ENCODE results near the gene NKX2-8.

NKX2-8 gene

DNA sequence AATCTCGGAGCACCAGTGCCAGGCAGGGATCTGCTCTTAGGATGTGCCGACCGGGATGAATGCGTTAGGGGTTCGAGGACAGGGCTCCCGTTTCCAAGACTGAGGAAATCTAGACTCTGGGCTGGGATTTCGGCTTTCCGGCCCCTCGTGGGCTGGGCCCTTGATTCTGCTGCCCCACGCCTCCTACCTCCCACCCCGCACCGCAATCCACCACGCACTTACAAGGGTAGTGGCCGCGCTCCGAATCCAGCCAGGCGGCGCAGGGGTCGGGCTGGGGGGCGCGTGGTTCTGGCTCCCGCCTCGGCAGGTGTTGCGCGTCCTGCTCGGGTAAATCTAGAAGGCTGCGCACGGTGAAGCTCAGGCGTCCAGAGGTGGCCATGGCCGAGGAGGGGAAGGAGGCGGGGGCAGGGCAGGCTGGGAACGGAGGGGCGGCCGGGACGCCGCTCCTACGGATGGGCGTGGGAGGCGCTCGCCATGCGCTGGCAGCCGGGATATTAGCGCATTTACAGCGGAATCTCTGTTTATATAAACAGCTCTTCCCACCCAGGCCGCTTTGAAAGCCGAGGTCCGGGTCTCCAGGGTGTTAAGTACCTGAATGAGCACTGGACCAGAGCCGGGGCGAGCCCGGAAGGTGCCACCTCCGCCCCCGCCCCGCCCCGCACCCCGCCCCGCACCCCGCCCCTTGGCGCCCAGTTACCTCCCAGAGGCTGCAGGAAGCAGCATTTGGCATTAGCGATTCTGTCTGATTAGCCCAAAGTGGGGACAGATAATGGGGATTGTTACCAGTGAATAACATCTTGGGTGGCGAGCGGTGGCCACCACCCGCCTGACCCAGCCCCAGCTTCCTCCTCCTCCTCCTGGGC is at the start of gene NKX2-8:
TSS of gene NKX2-8 (minus strand) at position 604 of the 863 bp plus-strand sequence. CDS start at position 379, 225 bp downstream.
- Histone ChIP-seq H3K4me3 (ENCODE audit: low read length) (peak within 1 kb of the TSS; percentile 63), H3K9me3 (ENCODE audit: control insufficient read depth, low read depth, low read length) (no peaks in the 10 kb centered on the region), H3K27ac (ENCODE audit: low read length) (no peak within 1 kb of the TSS), H3K36me3 (ENCODE audit: control insufficient read depth, low read depth, low read length) (no peaks in the 10 kb centered on the region), H3K27me3 (ENCODE audit: control insufficient read depth, insufficient read depth, low read length) (peaks cover 96% of the 10 kb centered on the region), H3K9ac (ENCODE audit: low read length) (no peak within 1 kb of the TSS), H3K4me1 (ENCODE audit: control insufficient read depth, low read depth, low read length) (peaks cover 5% of the 10 kb centered on the region)

DNA sequence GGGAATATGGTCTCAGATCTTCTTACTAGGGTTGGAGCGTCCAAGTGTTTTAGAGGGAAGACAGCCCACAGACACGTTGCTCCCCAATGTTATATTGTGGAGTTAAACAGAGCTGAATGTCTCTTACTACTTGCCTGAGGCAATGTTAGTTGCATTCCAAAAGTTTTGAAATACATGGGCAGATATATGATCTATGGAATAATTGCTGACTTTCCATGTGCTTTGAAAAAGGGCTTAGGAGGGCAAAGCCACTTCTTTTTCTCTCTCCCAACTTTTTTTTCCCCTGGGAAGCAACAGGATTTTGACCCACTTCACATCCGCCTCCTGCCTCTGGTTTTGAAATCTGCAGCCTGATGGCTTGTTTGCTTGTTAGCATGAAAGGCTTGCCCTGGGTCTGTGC is 45.6 kb upstream of the NKX2-8 start:
- Histone ChIP-seq H3K9me3 (ENCODE audit: control insufficient read depth, low read depth, low read length) (no peaks in the 10 kb centered on the region), H3K4me1 (ENCODE audit: control insufficient read depth, low read depth, low read length) (no peaks in the 10 kb centered on the region), H3K27me3 (ENCODE audit: control insufficient read depth, insufficient read depth, low read length) (no peaks in the 10 kb centered on the region), H3K36me3 (ENCODE audit: control insufficient read depth, low read depth, low read length) (no peaks in the 10 kb centered on the region), H3K9ac (ENCODE audit: low read length) (no peak overlapping the region), H3K4me3 (ENCODE audit: low read length) (no peak overlapping the region), H3K27ac (ENCODE audit: low read length) (no peak overlapping the region)

DNA sequence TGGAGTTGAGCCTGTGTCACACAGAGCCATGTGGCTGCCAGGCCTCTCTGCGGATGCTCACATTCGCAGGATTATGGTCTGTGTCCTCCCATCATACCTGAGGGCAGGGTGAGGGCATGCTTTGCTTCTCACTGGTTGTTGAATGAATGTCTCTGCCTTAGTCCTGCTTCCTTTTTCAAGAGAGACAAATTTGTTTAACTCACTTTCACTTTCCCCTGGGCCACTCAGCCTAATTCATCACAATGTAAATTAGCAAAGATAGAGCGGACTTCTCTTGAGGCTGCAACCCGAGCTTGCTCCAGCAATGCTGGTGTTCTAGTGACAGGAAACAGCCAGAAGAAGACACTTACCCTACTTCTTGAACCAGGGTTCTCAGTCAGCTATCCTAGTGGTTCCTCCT is 43.7 kb upstream of the NKX2-8 start:
- no peaks in the 10 kb centered on the region for H3K4me1 ChIP-seq (ENCODE audit: control insufficient read depth, low read depth, low read length)
- no peaks in the 10 kb centered on the region for H3K9me3 ChIP-seq (ENCODE audit: control insufficient read depth, low read depth, low read length)
- no peaks in the 10 kb centered on the region for H3K27me3 ChIP-seq (ENCODE audit: control insufficient read depth, insufficient read depth, low read length)
- H3K36me3 ChIP-seq (ENCODE audit: control insufficient read depth, low read depth, low read length), result no peaks in the 10 kb centered on the region
- H3K9ac ChIP-seq (ENCODE audit: low read length), result no peak overlapping the region
- no peak overlapping the region for H3K4me3 ChIP-seq (ENCODE audit: low read length)
- H3K27ac ChIP-seq (ENCODE audit: low read length), result no peak overlapping the region

DNA sequence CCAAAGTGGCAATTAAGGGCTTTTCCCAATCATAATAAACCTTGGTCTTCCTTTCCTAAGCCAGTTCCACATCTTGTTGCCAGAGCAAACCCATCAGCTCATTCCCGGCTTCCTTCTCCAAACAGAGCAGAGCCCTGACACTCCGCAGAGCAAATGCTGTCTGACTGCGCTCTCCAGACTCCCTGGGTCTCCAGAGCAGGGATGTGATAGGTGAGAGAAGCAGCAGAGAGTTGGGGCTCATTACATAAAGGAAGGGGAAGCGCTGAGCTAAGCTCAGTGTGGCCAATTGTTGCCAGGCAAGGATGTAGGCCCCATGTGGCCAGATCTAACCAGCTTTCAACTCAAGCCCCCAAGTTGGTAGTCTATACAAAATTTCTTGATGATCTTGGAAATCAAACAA is 43.0 kb upstream of the NKX2-8 start:
- no peak overlapping the region for H3K9ac ChIP-seq (ENCODE audit: low read length)
- H3K27me3 ChIP-seq (ENCODE audit: control insufficient read depth, insufficient read depth, low read length), result no peaks in the 10 kb centered on the region
- no peaks in the 10 kb centered on the region for H3K4me1 ChIP-seq (ENCODE audit: control insufficient read depth, low read depth, low read length)
- no peaks in the 10 kb centered on the region for H3K36me3 ChIP-seq (ENCODE audit: control insufficient read depth, low read depth, low read length)
- H3K27ac ChIP-seq (ENCODE audit: low read length), result no peak overlapping the region
- H3K9me3 ChIP-seq (ENCODE audit: control insufficient read depth, low read depth, low read length), result no peaks in the 10 kb centered on the region
- H3K4me3 ChIP-seq (ENCODE audit: low read length), result no peak overlapping the region

DNA sequence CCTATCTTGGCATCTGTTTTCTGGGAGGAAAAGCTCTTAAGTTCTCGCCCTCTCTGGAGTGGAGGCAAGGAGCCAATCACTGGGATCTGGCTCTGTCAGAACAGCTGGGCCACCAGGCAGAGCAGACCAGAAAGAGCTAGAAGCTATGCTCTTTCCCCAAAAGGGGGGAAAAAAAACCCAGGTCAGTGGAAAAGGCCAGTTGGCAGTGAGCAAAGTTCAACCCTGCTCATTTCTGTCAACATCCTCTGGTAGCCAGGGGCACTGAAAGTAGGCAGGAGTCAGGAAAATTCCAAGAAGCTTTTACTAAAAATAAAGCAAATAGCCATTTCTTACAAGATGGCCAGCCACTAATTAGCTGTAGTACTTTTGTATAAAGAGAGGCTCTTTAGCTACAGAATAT is 42.6 kb upstream of the NKX2-8 start:
- H3K27ac ChIP-seq (ENCODE audit: low read length), result no peak overlapping the region

DNA sequence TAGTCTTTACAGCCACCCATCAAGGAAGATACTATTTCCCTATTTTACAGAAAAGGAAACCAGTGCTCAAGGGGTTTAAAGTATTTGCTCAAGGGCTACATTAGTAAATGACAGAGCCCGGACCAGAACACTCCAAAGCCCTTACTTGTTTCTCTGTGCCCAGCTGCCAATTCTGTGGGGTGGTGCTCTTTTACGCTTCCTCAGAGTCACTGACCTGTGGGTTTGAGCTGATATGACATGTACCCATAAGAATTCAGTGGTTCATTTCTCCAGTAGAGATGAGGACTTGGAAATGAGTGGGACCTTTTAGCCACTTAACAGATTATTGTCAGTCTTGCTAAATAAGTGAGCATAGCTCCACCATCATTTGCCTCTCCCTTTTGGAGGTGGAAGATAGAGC is 37.4 kb upstream of the NKX2-8 start:
- no peaks in the 10 kb centered on the region for H3K27me3 ChIP-seq (ENCODE audit: control insufficient read depth, insufficient read depth, low read length)
- no peak overlapping the region for H3K9ac ChIP-seq (ENCODE audit: low read length)
- no peak overlapping the region for H3K27ac ChIP-seq (ENCODE audit: low read length)
- H3K9me3 ChIP-seq (ENCODE audit: control insufficient read depth, low read depth, low read length), result no peaks in the 10 kb centered on the region
- no peaks in the 10 kb centered on the region for H3K4me1 ChIP-seq (ENCODE audit: control insufficient read depth, low read depth, low read length)
- no peak overlapping the region for H3K4me3 ChIP-seq (ENCODE audit: low read length)
- no peaks in the 10 kb centered on the region for H3K36me3 ChIP-seq (ENCODE audit: control insufficient read depth, low read depth, low read length)

More for the DNA sequence above, 42.6 kb upstream of the NKX2-8 start:
- Histone ChIP-seq H3K27me3 (ENCODE audit: control insufficient read depth, insufficient read depth, low read length) (no peaks in the 10 kb centered on the region), H3K4me1 (ENCODE audit: control insufficient read depth, low read depth, low read length) (no peaks in the 10 kb centered on the region), H3K36me3 (ENCODE audit: control insufficient read depth, low read depth, low read length) (no peaks in the 10 kb centered on the region), H3K9ac (ENCODE audit: low read length) (no peak overlapping the region), H3K4me3 (ENCODE audit: low read length) (no peak overlapping the region), H3K9me3 (ENCODE audit: control insufficient read depth, low read depth, low read length) (no peaks in the 10 kb centered on the region)

DNA sequence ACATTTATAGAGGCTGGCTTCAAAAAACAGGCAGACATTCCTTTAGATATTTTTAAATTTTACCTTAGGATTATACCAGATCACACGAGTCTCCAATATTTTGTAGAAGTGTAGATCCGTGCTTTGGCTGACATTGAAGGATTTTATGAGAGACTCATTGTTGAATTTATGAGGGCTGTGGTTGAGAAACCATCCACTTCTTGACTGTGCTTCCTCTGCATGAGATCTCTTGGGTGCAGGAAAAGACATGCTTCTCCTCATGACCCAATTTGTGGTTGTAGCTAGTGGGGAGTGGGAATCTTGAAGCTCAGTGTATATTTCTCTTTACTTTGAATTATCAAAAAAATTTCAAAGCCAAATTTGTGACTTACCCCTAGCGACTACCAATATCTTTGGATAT is 36.7 kb upstream of the NKX2-8 start:
- Histone ChIP-seq H3K27ac (ENCODE audit: low read length) (no peak overlapping the region), H3K9ac (ENCODE audit: low read length) (no peak overlapping the region), H3K4me3 (ENCODE audit: low read length) (no peak overlapping the region), H3K27me3 (ENCODE audit: control insufficient read depth, insufficient read depth, low read length) (no peaks in the 10 kb centered on the region), H3K4me1 (ENCODE audit: control insufficient read depth, low read depth, low read length) (no peaks in the 10 kb centered on the region), H3K9me3 (ENCODE audit: control insufficient read depth, low read depth, low read length) (no peaks in the 10 kb centered on the region), H3K36me3 (ENCODE audit: control insufficient read depth, low read depth, low read length) (no peaks in the 10 kb centered on the region)

DNA sequence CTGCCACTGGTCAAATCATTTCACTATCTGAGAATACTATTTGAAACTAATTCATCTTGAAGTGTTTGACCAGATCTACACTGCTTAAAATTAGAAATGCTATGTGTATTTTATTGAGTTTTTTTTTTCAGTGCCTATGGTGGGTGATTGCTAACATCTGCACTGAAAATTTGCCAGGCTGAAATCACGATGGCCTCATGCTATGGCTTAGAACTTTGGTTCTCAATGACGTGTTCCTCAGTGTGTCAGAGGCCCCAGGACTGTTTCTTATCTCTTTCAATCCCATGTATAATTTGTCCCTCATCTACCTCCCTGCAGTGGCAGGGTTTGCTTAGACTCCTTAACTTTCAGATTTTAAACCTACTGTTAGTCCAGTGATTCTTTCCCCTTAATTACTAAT is 36.2 kb upstream of the NKX2-8 start:
- no peaks in the 10 kb centered on the region for H3K27me3 ChIP-seq (ENCODE audit: control insufficient read depth, insufficient read depth, low read length)
- no peak overlapping the region for H3K4me3 ChIP-seq (ENCODE audit: low read length)
- H3K9ac ChIP-seq (ENCODE audit: low read length), result no peak overlapping the region
- no peaks in the 10 kb centered on the region for H3K4me1 ChIP-seq (ENCODE audit: control insufficient read depth, low read depth, low read length)
- H3K9me3 ChIP-seq (ENCODE audit: control insufficient read depth, low read depth, low read length), result no peaks in the 10 kb centered on the region
- H3K27ac ChIP-seq (ENCODE audit: low read length), result no peak overlapping the region
- H3K36me3 ChIP-seq (ENCODE audit: control insufficient read depth, low read depth, low read length), result no peaks in the 10 kb centered on the region

DNA sequence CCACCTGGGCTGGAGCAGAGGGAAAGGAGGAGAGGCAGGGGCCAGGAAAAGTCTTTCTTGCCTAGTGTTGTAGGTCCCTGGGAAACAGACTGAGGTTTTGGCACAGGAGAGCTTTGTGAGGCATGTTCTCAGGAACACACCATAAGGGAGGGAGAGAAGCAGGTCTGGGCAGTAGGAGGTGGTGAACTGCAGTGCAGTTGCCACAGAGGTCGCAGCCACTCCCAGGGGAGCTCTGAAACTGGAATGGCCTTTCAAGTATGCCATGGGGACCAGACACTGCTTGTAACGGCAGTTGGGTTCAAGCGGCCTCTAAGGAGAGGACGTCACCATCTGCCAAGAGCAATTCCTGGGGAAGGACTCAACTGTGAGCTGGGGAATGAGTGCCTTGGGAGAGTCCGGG is 35.4 kb upstream of the NKX2-8 start:
- Histone ChIP-seq H3K36me3 (ENCODE audit: control insufficient read depth, low read depth, low read length) (no peaks in the 10 kb centered on the region), H3K4me1 (ENCODE audit: control insufficient read depth, low read depth, low read length) (no peaks in the 10 kb centered on the region), H3K27me3 (ENCODE audit: control insufficient read depth, insufficient read depth, low read length) (no peaks in the 10 kb centered on the region), H3K9ac (ENCODE audit: low read length) (no peak overlapping the region), H3K4me3 (ENCODE audit: low read length) (no peak overlapping the region), H3K27ac (ENCODE audit: low read length) (no peak overlapping the region), H3K9me3 (ENCODE audit: control insufficient read depth, low read depth, low read length) (no peaks in the 10 kb centered on the region)

DNA sequence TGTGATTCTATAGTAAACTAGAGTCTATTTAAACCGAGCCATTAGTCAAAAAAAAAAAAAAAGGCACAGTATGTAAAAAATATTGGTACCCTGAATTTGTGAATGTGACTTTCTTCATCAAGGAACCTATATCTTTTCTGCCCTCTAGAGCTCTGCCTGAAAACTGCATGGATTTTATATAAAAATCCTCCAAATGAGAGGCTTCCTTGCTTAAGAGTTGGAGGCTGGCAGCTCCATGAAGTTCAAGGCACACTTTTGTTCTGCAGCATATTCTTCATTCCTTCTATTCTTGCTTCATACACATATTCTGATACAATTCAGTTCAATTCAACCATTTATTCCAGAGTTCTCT is 23.1 kb upstream of the NKX2-8 start:
- peaks cover 4% of the 10 kb centered on the region for H3K27me3 ChIP-seq (ENCODE audit: control insufficient read depth, insufficient read depth, low read length)

DNA sequence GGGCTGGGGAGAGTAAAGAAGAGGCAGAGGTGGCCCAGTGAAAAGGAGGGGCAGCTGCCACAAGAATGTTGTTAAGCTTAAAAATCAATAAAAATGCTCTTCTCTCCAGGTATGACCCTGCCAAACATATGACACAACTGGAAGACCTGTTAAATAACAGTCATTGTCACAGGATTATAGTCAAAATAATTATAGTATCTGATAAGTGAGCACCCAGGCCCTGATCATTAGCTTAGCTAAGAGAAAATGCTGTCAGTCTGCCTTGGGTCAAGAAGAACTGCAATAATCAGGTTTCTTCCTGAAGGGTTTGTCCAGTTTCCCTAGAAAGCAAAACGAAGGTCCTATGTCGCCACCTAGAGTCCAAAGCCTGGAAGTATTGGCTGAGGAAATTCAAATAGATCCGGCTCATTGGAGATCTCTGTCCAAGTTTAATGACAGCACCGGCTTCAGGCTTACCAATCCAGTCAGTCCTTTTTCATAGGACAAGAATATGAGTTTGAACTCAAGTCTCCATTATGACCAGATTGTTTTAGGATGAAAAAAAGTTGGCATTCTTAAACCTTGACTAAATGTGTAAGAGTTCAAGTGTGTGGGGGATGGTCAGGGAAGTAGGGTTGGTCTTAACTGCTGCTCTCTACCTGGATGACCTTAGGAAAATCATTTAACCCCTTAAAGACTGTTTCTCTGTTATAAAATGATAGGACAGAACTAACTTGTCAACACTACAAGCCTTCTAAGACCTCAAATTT is 22.5 kb upstream of the NKX2-8 start:
- peaks cover 5% of the 10 kb centered on the region for H3K4me1 ChIP-seq (ENCODE audit: control insufficient read depth, low read depth, low read length)
- no peak overlapping the region for H3K27ac ChIP-seq (ENCODE audit: low read length)
- H3K9ac ChIP-seq (ENCODE audit: low read length), result no peak overlapping the region
- no peaks in the 10 kb centered on the region for H3K9me3 ChIP-seq (ENCODE audit: control insufficient read depth, low read depth, low read length)
- peaks cover 4% of the 10 kb centered on the region for H3K27me3 ChIP-seq (ENCODE audit: control insufficient read depth, insufficient read depth, low read length)
- H3K36me3 ChIP-seq (ENCODE audit: control insufficient read depth, low read depth, low read length), result no peaks in the 10 kb centered on the region
- H3K4me3 ChIP-seq (ENCODE audit: low read length), result peak overlapping the region; percentile 42

More for the DNA sequence above, 23.1 kb upstream of the NKX2-8 start:
- Histone ChIP-seq H3K4me1 (ENCODE audit: control insufficient read depth, low read depth, low read length) (peaks cover 5% of the 10 kb centered on the region), H3K9ac (ENCODE audit: low read length) (no peak overlapping the region), H3K27ac (ENCODE audit: low read length) (no peak overlapping the region), H3K4me3 (ENCODE audit: low read length) (peak overlapping the region; percentile 42), H3K9me3 (ENCODE audit: control insufficient read depth, low read depth, low read length) (no peaks in the 10 kb centered on the region), H3K36me3 (ENCODE audit: control insufficient read depth, low read depth, low read length) (no peaks in the 10 kb centered on the region)
